GM12878 (cell line): ENCODE data around the gene CCDC68. TPM values are rescaled to one million over a fixed set of nuclear protein-coding genes. Genes with fewer than 3 reads are reported as not detected.

Experiments
- ATAC-seq: fragments of 200-7000 bp; cut with Tn5 transposase; 3 replicates; pipeline ENCODE4 v1.9.1; 2020; ENCODE audit warnings: mild to moderate bottlenecking, moderate library complexity
- BruUV-seq: library from RNA; stranded (reverse); fragments of 400-500 nt; replicated peaks from 2 replicates; lab custom pipeline; 2021; lab: Mats Ljungman, UMichigan
- CTCF ChIA-PET: fragments of 300-600 bp; sonication (Branson Sonifier 250); formaldehyde crosslinking; extraction: SDS; loops from one replicate; lab custom pipeline; 2021; ENCODE audit warnings: inconsistent platforms; lab: Yijun Ruan, JAX
- POLR2A ChIA-PET: fragments of 350-600 bp; formaldehyde crosslinking; extraction: SDS; loops from one replicate; lab custom pipeline; 2021; ENCODE audit warnings: inconsistent platforms; lab: Charles Lee
- RAD21 ChIA-PET: fragments of 300-600 bp; sonication (Branson Sonifier 250); formaldehyde crosslinking; loops from one replicate; lab custom pipeline; 2023; ENCODE audit warnings: antibody characterized with exemption; ENCODE audit not compliant: unreplicated experiment; lab: Charles Lee
- SMC1A ChIA-PET: fragments of 300-600 bp; sonication (Branson Sonifier 250); formaldehyde crosslinking; loops from one replicate; lab custom pipeline; 2023; ENCODE audit not compliant: unreplicated experiment, uncharacterized antibody; lab: Charles Lee
- DNase-seq: peaks from one replicate; pipeline ENCODE4 v3.0.0-alpha.2; 2011; ENCODE audit warnings: low read depth, low spot score
- FAIRE-seq: peaks from 3 replicates; lab custom pipeline; 2011; peaks lifted over from hg19 to GRCh38; lab: Jason Lieb, UNC
- H2AFZ ChIP-seq: 2 replicates; pipeline ENCODE4 v1.6.0; 2011; ENCODE audit warnings: low read depth, low read length, control low read depth; ENCODE audit not compliant: control insufficient read depth
- H3K27ac ChIP-seq: 2 replicates; pipeline ENCODE4 v1.5.1; 2011; ENCODE audit warnings: control low read depth; ENCODE audit not compliant: control insufficient read depth, insufficient read depth
- H3K27me3 ChIP-seq, 2 experiments: replicated peaks in 1 of 2; 2 replicates each; pipeline versions ENCODE4 v1.6.0 to v1.6.1; 2011; ENCODE audit warnings: low read length in 1 of 2; ENCODE audit not compliant: control insufficient read depth in 2 of 2, insufficient read depth in 2 of 2
- H3K36me3 ChIP-seq, 2 experiments: 2 replicates each; pipeline ENCODE4 v1.5.1; 2011; ENCODE audit warnings: low read length in 1 of 2; ENCODE audit not compliant: control insufficient read depth in 2 of 2, insufficient read depth in 2 of 2
- H3K4me1 ChIP-seq: 2 replicates; pipeline ENCODE4 v1.6.1; 2011; ENCODE audit warnings: mild to moderate bottlenecking, low read length, moderate library complexity, mixed read lengths; ENCODE audit not compliant: control insufficient read depth, insufficient read depth
- H3K4me2 ChIP-seq: 2 replicates; pipeline ENCODE4 v1.6.0; 2011; ENCODE audit warnings: control low read depth; ENCODE audit not compliant: control insufficient read depth, insufficient read depth
- H3K4me3 ChIP-seq: fragments of 200-600 bp; sonication (generic); 2 replicates; pipeline ENCODE4 v1.5.1; 2016
- H3K79me2 ChIP-seq: 2 replicates; pipeline ENCODE4 v1.6.0; 2011; ENCODE audit warnings: low read length; ENCODE audit not compliant: control insufficient read depth, insufficient read depth
- H3K9ac ChIP-seq: 2 replicates; pipeline ENCODE4 v1.8.0; 2011; ENCODE audit warnings: low read length, control low read depth, mixed read lengths; ENCODE audit not compliant: control insufficient read depth, insufficient read depth
- H3K9me3 ChIP-seq: replicated peaks from 3 replicates; pipeline ENCODE4 v1.5.1; 2011; ENCODE audit warnings: mild to moderate bottlenecking, low read length; ENCODE audit not compliant: control insufficient read depth, insufficient read depth
- H4K20me1 ChIP-seq: 2 replicates; pipeline ENCODE4 v1.6.0; 2011; ENCODE audit not compliant: control insufficient read depth, insufficient read depth
- ATF2 ChIP-seq: IDR thresholded peaks from 2 replicates; pipeline ENCODE4 v1.6.1; 2012; ENCODE audit warnings: low read length, inconsistent platforms
- BRCA1 ChIP-seq: IDR thresholded peaks from 2 replicates; pipeline ENCODE4 v1.6.1; 2011; ENCODE audit warnings: low read depth, low read length, improper control_type of control experiment
- EGR1 ChIP-seq, 2 experiments: IDR thresholded peaks; 1 replicate in 1 of 2; 2 replicates in 1 of 2; pipeline ENCODE4 v1.6.1; 2011 to 2012; ENCODE audit warnings: low read depth in 2 of 2, low read length in 2 of 2, borderline replicate concordance in 1 of 2, mild to moderate bottlenecking in 1 of 2, moderate library complexity in 1 of 2
- FOXK2 ChIP-seq: fragments of 450-650 bp; IDR thresholded peaks from 2 replicates; pipeline ENCODE4 v1.6.1; 2017; ENCODE audit warnings: mild to moderate bottlenecking, moderate library complexity
- HDGF ChIP-seq: fragments of 450-650 bp; IDR thresholded peaks from 2 replicates; pipeline ENCODE4 v1.6.1; 2016; ENCODE audit warnings: antibody characterized with exemption
- NFYA ChIP-seq: IDR thresholded peaks from 2 replicates; pipeline ENCODE4 v1.6.1; 2011; ENCODE audit warnings: low read depth, mild to moderate bottlenecking, low read length, improper control_type of control experiment, borderline replicate concordance
- NKRF ChIP-seq: fragments of 450-650 bp; conservative IDR thresholded peaks from 2 replicates; pipeline ENCODE4 v1.6.1; 2017; ENCODE audit warnings: mild to moderate bottlenecking, moderate library complexity
- NR2F1 ChIP-seq: fragments of 450-650 bp; conservative IDR thresholded peaks from 2 replicates; pipeline ENCODE4 v1.6.1; 2017; ENCODE audit warnings: mild to moderate bottlenecking
- RFX5 ChIP-seq: IDR thresholded peaks from 2 replicates; pipeline ENCODE4 v1.6.1; 2011; ENCODE audit warnings: low read depth, low read length, improper control_type of control experiment
- SP1 ChIP-seq: IDR thresholded peaks from one replicate; pipeline ENCODE4 v1.6.1; 2011; ENCODE audit warnings: low read depth, low read length
- SUZ12 ChIP-seq: fragments of 200-600 bp; sonication (generic); IDR thresholded peaks from one replicate; pipeline ENCODE4 v1.6.1; 2018; ENCODE audit warnings: antibody characterized with exemption, mild to moderate bottlenecking; ENCODE audit not compliant: unreplicated experiment
- USF1 ChIP-seq: IDR thresholded peaks from 2 replicates; pipeline ENCODE4 v1.6.1; 2011; ENCODE audit warnings: borderline replicate concordance, low read depth, mild to moderate bottlenecking, moderate library complexity, mixed read lengths, low read length; ENCODE audit not compliant: insufficient read depth; ENCODE audit errors: extremely low read length
- ZNF274 ChIP-seq: IDR thresholded peaks from one replicate; pipeline ENCODE4 v1.8.0; 2011; ENCODE audit not compliant: insufficient read length, insufficient read depth
- ZNF384 ChIP-seq: IDR thresholded peaks from 2 replicates; pipeline ENCODE4 v1.6.1; 2012; ENCODE audit warnings: low read depth, mild to moderate bottlenecking, low read length, improper control_type of control experiment, borderline replicate concordance
- WGBS: methylation state at CpG from one replicate; pipeline ENCODE4 v1.1.6; 2016; ENCODE audit warnings: low lambda C conversion rate; ENCODE audit not compliant: insufficient replicate concordance, insufficient coverage; ENCODE audit errors: missing lambda C conversion rate; 5-methylcytosine and 5-hydroxymethylcytosine counted together
- in situ Hi-C: fragments of 300-500 bp; cut with MboI; formaldehyde crosslinking; loops from 9 replicates; pipeline ENCODE4 v1.14.3; 2018; ENCODE audit warnings: mixed read lengths
- intact Hi-C: fragments of 100-400 bp; cut with micrococcal nuclease; formaldehyde crosslinking; loops from one replicate; pipeline ENCODE4 v1.14.2; 2022; ENCODE audit not compliant: unreplicated experiment
- polyA plus RNA-seq, 11 experiments: library from polyadenylated mRNA; depleted of rRNA in 4 of 11; unstranded in 6 of 11; stranded (reverse) in 5 of 11; fragments of >200 nt; fragmentation: Nextera tagmentation in 4 of 11; fragmentation: Illumina TruSeq in 1 of 11; extraction: Ambion mirVana in 4 of 11; extraction: Trizol in 1 of 11; gene quantifications; 1 replicate in 1 of 11; 2 replicates in 10 of 11; pipeline versions ENCODE4 v1.2.1 to v1.2.3, GENCODE V29; 2011 to 2016; ENCODE audit warnings: inconsistent platforms in 2 of 11, missing spikeins in 2 of 11, low read depth in 1 of 11
- total RNA-seq, 4 experiments: library from RNA; depleted of rRNA in 3 of 4; stranded (reverse); fragments of >200 nt in 3 of 4; fragmentation: Illumina TruSeq in 1 of 4; extraction: Trizol in 1 of 4; gene quantifications; 2 replicates each; pipeline versions ENCODE4 v1.2.1 to v1.2.3, GENCODE V29; 2013 to 2021
- TF ChIP-seq, protein P1 (sequence below): IDR thresholded peaks from 2 replicates; pipeline ENCODE4 v1.6.1; 2012; ENCODE audit warnings: mild to moderate bottlenecking, low read depth, low read length

CCDC68 gene
- total and polyA plus RNA-seq, 10 of the 15 experiments (the other 5 are each of a cell fraction or from before 2014, with no cell fraction given), result 0.04 TPM; not detected in 9

DNA sequence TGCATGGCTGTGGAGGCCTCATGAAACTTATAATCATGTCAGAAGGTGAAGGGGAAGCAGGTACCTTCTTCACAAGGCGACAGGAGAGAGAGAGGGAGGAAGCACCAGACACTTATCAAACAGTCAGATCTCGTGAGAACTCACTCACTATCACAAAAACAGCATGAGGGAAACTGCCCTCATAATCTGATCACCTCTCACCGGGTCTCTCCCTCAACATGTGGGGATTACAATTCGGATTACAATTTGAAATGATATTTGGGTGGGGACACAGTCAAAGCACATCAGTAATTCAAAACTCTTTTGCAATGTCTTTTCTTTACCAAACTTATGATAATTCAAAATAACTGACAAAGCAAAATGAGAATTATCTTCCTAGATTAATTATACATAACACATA, 8.5 kb upstream of the CCDC68 start:
- Histone ChIP-seq H3K9ac (no peak overlapping the region), H3K4me3 (no peak overlapping the region), H3K79me2 (no peaks in the 10 kb centered on the region), H3K4me2 (no peak overlapping the region), H3K9me3 (no peaks in the 10 kb centered on the region), H2AFZ (no peak overlapping the region), H3K36me3 (no peaks in the 10 kb centered on the region), H3K27ac (no peak overlapping the region), H4K20me1 (no peaks in the 10 kb centered on the region), H3K4me1 (no peaks in the 10 kb centered on the region), H3K27me3 (no peaks in the 10 kb centered on the region)
- POLR2A ChIA-PET, result no interaction called here
- 4% methylated on average over 4 of the region's 4 CpGs for whole genome bisulfite sequencing
- no peak for ATAC-seq
- in situ Hi-C loops, result no loop called here
- FAIRE-seq, result no peak
- TF ChIP-seq FOXK2 (no peak), ATF2 (no peak), RFX5 (no peak), SUZ12 (no peak), SP1 (no peak), EGR1 (IDR thresholded peaks at IDR 0.05; ENCODE audit: borderline replicate concordance in 1 of 2, low read depth in 2 of 2, low read length in 2 of 2) (no peak), ZNF274 (no peak), NR2F1 (no peak), HDGF (no peak), USF1 (no peak), NKRF (no peak), NFYA (no peak), ZNF384 (no peak), BRCA1 (no peak)
- TF ChIP-seq, protein P1, sequence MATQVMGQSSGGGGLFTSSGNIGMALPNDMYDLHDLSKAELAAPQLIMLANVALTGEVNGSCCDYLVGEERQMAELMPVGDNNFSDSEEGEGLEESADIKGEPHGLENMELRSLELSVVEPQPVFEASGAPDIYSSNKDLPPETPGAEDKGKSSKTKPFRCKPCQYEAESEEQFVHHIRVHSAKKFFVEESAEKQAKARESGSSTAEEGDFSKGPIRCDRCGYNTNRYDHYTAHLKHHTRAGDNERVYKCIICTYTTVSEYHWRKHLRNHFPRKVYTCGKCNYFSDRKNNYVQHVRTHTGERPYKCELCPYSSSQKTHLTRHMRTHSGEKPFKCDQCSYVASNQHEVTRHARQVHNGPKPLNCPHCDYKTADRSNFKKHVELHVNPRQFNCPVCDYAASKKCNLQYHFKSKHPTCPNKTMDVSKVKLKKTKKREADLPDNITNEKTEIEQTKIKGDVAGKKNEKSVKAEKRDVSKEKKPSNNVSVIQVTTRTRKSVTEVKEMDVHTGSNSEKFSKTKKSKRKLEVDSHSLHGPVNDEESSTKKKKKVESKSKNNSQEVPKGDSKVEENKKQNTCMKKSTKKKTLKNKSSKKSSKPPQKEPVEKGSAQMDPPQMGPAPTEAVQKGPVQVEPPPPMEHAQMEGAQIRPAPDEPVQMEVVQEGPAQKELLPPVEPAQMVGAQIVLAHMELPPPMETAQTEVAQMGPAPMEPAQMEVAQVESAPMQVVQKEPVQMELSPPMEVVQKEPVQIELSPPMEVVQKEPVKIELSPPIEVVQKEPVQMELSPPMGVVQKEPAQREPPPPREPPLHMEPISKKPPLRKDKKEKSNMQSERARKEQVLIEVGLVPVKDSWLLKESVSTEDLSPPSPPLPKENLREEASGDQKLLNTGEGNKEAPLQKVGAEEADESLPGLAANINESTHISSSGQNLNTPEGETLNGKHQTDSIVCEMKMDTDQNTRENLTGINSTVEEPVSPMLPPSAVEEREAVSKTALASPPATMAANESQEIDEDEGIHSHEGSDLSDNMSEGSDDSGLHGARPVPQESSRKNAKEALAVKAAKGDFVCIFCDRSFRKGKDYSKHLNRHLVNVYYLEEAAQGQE, result no peak
- no peak for DNase-seq
- RAD21 ChIA-PET, result no interaction called here
- SMC1A ChIA-PET, result no interaction called here
- no TSS peak for BruUV-seq
- CTCF ChIA-PET, result no interaction called here
- intact Hi-C loops, result no loop called here
